DOHH2 (cell line): ENCODE results near the gene SH3GL1.

Source experiments
- CTCF ChIP-seq: fragments of 200-600 bp; sonication (generic); IDR thresholded peaks from one replicate; pipeline ENCODE4 v1.5.1; 2014; ENCODE audit warnings: antibody characterized with exemption, mild to moderate bottlenecking, low read depth, low read length; ENCODE audit not compliant: poor library complexity, severe bottlenecking
- EZH2phosphoT487 ChIP-seq: fragments of 200-600 bp; sonication (generic); IDR thresholded peaks from 2 replicates; pipeline ENCODE4 v1.6.1; 2017; ENCODE audit warnings: borderline replicate concordance, mild to moderate bottlenecking, antibody characterized with exemption, low read length, moderate library complexity, mixed read lengths

- TF ChIP-seq CTCF: no peak
- TF ChIP-seq EZH2phosphoT487: no peak
Observed at GRCh38 chr19:4327252-4327876, 73.0 kb downstream of the SH3GL1 start.
